HL-60 (cell line): Measurements from ENCODE around the gene SLC25A17.

Experiments used
- POLR2AphosphoS5 ChIP-seq: IDR thresholded peaks from 2 replicates; pipeline ENCODE4 v1.6.1; 2012; ENCODE audit warnings: low read depth
- TF ChIP-seq, protein P1 (sequence below): IDR thresholded peaks from one replicate; pipeline ENCODE4 v1.5.1; 2011; ENCODE audit warnings: low read length, control low read depth, inconsistent platforms; ENCODE audit not compliant: insufficient read depth

DNA sequence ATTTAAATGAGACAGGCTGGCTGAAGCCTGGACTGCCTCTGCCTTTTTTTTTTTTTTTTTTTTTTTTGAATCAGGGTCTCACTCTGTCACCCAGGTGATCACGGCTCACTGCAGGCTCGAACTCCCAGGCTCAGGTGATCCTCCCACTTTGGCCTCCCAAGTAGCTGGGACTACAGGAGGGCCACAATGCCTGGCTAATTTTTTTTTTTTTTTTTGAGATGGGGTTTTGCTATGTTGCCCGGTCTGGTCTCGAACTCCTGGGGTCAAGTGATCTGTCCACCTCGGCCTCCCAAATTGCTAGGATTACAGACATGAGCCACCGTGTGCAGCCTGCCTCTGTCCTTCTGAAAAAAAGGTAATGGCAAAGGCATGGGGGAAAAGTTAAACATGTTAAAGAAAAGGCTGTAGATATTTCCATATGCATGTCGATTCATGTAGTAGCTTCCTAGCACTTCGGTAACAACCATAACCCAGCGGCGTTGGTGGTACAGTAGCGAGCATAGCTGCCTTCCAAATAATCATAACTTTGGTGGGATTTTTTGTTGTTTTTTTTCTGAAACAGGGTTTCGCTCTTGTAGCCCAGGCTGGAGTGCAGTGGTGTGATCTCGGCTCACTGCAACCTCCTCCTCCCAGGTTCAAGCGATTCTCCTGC lies 91.1 kb downstream of the SLC25A17 start:
- TF ChIP-seq, protein P1, sequence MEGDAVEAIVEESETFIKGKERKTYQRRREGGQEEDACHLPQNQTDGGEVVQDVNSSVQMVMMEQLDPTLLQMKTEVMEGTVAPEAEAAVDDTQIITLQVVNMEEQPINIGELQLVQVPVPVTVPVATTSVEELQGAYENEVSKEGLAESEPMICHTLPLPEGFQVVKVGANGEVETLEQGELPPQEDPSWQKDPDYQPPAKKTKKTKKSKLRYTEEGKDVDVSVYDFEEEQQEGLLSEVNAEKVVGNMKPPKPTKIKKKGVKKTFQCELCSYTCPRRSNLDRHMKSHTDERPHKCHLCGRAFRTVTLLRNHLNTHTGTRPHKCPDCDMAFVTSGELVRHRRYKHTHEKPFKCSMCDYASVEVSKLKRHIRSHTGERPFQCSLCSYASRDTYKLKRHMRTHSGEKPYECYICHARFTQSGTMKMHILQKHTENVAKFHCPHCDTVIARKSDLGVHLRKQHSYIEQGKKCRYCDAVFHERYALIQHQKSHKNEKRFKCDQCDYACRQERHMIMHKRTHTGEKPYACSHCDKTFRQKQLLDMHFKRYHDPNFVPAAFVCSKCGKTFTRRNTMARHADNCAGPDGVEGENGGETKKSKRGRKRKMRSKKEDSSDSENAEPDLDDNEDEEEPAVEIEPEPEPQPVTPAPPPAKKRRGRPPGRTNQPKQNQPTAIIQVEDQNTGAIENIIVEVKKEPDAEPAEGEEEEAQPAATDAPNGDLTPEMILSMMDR = no peak
- no peak for TF ChIP-seq POLR2AphosphoS5
